Measurements from ENCODE around the gene CTNNA2.

Gene CTNNA2

GRCh38 chr2:79929624-79930023 lies 416.8 kb downstream of the CTNNA2 start:
- DNase-seq (ENCODE audit: low read depth, low spot score): no peak

GRCh38 chr2:79935046-79935732 lies 422.3 kb downstream of the CTNNA2 start:
- no peak for DNase-seq (ENCODE audit: low read depth, low spot score)

GRCh38 chr2:79935771-79936657 lies 423.2 kb downstream of the CTNNA2 start:
- no peak for DNase-seq (ENCODE audit: low read depth, low spot score)

GRCh38 chr2:79936715-79937114 lies 423.9 kb downstream of the CTNNA2 start:
- no peak for DNase-seq (ENCODE audit: low read depth, low spot score)

DNA sequence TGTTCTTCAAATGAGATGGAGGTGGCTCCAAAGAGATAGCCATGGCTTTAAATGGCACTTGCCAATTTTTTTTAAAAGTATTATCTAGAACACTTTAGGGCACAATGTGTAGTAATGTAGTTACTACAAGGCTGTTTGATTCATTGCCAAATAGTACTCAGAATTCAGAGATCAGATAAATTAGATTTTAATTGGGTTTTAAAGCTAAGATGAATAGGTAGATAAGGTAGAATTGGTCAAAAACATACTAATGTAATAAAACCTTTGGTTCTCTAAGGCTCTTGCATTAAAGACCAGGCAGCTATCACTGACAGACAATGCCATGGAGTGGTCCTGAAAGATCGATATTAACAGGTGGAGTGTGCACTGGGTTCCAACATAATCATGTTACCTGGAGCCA lies 425.8 kb downstream of the CTNNA2 start:
- DNase-seq (ENCODE audit: low read depth, low spot score): no peak

DNA sequence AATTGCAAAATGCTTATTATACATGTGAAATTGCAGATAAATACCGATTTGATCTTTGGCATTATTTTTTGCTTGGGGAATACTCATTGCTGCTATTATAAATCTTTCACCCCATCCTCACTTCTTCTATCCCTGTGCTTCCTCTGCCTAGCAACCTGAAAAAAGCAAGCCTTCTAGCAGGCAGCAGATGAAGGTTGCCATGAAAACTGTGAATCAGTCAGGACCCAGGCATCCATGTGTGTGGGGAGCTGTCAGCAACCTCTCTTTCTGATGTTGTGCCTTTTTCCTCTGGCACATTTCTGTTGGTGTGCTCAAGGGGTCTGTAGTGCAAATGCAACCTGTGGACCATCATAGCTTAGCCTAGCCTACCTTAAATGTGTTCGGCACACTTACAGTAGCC lies 427.5 kb downstream of the CTNNA2 start:
- no peak for DNase-seq (ENCODE audit: low read depth, low spot score)

- DNase-seq (ENCODE audit: low read depth, low spot score): no peak
Measured at GRCh38 chr2:79941179-79941578, 428.3 kb downstream of the CTNNA2 start.

DNA sequence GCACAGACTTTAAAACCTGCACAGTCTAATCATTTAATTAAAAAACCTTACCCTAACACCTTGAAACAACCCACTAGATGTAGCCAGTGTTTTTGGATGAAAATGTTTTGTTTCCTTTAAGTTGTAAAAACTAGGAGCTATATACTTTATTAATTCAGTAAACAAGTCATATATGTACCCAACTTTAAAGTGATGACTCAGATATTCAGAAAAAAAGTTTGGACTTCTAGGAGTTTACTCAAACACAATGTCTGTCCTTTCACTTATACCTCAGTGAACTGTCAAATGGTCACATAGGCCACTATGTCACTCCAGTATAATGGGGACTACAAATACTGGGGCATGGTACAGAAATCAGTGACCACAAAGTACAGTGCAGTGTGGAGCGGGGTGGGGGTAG lies 431.4 kb downstream of the CTNNA2 start:
- DNase-seq (ENCODE audit: low read depth, low spot score): no peak

GRCh38 chr2:79945653-79946445 lies 433.0 kb downstream of the CTNNA2 start:
- no peak for DNase-seq (ENCODE audit: low read depth, low spot score)

DNA sequence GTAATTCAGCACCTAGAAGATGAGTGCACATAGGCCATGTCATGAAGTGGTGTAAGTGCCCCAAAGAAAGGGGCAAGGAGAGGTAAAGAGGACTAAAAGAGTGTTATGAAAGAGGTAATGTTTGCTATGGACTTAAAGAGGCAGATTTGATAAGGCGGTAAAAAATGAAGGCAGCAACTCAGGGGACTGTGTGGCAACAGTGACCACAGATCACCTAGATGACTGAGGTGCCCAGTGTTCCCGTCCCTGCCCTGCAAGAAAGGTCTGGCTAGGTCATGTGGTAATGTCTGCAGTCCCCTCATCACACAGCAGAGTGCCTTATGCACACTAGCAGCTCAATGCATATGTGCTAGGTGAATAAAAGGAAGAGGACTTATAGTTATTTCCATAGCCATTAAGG lies 434.9 kb downstream of the CTNNA2 start:
- no peak for DNase-seq (ENCODE audit: low read depth, low spot score)

- DNase-seq (ENCODE audit: low read depth, low spot score): no peak
Measured at GRCh38 chr2:79950526-79950925, 437.7 kb downstream of the CTNNA2 start.

- no peak for DNase-seq (ENCODE audit: low read depth, low spot score)
Measured at GRCh38 chr2:79952616-79953015, 439.8 kb downstream of the CTNNA2 start.

DNA sequence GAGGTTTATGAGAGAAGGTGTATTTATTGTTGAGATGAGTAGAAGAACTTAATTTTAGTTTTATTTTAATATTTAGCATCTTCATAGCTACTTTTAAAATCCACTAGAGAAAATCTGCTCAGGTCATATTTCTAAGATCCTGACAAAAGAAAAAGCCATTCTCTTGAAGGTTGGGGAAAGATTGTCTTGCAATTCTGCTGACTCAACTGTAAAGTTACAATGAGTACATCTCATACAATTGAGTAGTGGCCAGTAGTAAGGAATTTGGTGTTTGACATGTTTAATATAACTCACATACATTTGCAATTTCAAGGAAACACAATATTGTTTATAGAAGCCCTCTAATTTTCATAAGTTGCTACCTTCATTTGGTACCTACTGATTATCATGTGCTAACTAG lies 447.2 kb downstream of the CTNNA2 start:
- DNase-seq (ENCODE audit: low read depth, low spot score): no peak

GRCh38 chr2:79960519-79960918 lies 447.7 kb downstream of the CTNNA2 start:
- DNase-seq (ENCODE audit: low read depth, low spot score): no peak

- no peak for DNase-seq (ENCODE audit: low read depth, low spot score)
Measured at GRCh38 chr2:79964966-79965365, 452.1 kb downstream of the CTNNA2 start.

- DNase-seq (ENCODE audit: low read depth, low spot score): no peak
Measured at GRCh38 chr2:79966369-79966768, 453.5 kb downstream of the CTNNA2 start.

GRCh38 chr2:79966882-79967281 lies 454.0 kb downstream of the CTNNA2 start:
- no peak for DNase-seq (ENCODE audit: low read depth, low spot score)

DNA sequence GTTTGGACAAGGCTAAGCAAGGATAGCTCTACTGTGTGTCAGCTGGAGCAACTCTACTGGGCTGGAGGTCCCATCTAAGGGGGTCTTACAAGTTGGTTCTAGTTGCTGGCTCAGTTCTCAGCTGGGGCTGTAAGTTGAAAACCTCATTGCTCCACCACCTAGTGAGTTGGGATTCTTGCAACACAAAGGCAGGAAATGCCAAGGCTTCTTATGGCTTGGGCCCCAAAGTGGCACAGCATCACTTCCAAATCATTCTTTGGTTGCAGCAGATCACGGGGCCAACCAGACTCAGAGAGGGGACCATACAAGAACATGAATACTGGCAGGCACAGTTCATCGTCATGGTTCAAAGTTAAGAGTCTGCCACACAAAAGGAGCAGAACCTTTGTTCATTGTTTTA lies 459.0 kb downstream of the CTNNA2 start:
- no peak for DNase-seq (ENCODE audit: low read depth, low spot score)

GRCh38 chr2:79972661-79973060 lies 459.8 kb downstream of the CTNNA2 start:
- DNase-seq (ENCODE audit: low read depth, low spot score): no peak

- no peak for DNase-seq (ENCODE audit: low read depth, low spot score)
Measured at GRCh38 chr2:79975791-79976565, 463.1 kb downstream of the CTNNA2 start.

DNA sequence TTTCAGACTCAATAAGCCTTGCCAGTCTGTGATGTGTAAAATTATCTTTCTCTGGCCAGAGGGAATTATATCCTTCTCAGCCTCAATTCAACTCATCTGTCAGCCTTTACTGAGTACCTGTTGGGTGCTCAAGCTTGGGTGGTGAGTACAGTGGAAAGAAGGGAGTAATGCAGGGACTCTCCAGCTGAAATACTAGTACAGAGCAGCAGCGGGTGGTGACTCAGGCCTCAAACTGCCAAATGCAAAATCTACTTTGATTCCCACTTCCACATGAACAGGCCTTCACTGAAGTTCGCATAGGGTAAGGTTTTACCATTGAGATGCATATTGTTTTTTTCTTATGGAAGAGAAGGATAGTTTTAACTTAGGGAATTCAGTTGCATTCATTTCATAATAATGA lies 464.9 kb downstream of the CTNNA2 start:
- DNase-seq (ENCODE audit: low read depth, low spot score): no peak

DNA sequence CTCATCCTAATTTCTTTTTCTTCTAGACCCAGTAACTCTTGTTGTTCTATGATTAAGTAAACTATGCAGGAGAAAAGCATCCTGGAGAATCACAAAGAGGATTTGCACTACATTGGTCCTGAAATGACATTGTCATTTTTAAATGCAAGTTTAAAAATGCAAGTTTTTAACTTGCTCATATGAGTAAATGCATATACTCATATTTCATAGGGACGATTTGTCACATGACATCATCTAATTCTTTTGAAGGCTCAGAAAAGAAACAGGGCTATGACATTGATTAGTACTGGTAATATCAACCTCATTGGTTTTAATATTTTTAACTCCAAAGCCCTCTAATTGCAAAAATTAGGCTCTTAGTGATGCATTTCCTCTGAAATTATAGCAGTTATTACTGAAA lies 467.3 kb downstream of the CTNNA2 start:
- DNase-seq (ENCODE audit: low read depth, low spot score): no peak

Measured in activated naive CD8-positive, alpha-beta T cell treated with anti-CD3 and anti-CD28 coated beads, Interleukin-2, amount 50 U/mL, for 16 hours (primary cell).